Daoy (cell line): Measurements from ENCODE around the gene AP2M1. TPM values are rescaled to one million over a fixed set of nuclear protein-coding genes. Genes with fewer than 3 reads are reported as not detected.

Source experiments
- DNase-seq: peaks from one replicate; pipeline ENCODE4 v3.0.0-alpha.2; 2015; ENCODE audit warnings: low read depth
- total RNA-seq: library from RNA; depleted of rRNA; stranded (reverse); fragments of >200 nt; shearing (Covaris generic); gene quantifications from 2 replicates; pipeline ENCODE4 v1.2.3, GENCODE V29; 2014; rRNA removed

The AP2M1 gene
- total RNA-seq, 1 experiment from 2014 or later, result 510 TPM

DNA sequence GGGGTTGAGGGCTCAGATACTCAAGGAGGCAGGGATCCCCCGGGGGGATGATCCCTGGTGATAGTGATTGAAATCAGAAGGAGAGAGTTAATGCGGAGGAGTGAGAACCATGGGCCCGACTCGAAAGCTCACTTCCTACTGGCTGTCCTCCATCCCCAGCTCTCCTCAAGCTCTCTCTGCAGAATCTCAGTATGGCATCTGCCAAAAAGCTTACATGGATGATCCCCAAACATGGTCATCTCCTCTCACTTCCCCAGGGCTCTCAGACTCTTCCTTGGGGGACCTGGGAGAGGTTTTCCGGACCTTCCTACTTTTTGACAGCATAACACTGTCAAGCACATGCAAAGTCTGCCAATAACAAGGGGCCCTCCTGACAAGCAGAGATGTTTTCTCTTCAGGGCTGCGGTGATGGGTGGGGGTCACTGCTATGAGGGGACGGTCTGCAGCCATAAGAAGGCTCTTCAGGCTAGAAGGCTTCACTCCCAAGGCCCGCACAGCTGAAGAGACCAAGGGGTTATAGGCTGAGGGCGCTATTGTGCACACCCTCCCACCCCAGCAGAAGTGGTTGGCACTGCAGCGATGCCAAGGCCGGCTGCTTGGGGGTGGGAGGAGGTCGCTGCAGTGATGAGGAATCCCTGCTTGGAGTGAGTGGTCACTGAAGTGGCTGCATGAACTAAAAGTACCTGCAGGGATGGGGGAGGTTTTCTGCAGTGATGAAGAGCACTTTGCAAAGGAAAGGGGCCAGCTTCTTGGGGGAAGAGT is 53.9 kb downstream of the AP2M1 start:
- no peak for DNase-seq

DNA sequence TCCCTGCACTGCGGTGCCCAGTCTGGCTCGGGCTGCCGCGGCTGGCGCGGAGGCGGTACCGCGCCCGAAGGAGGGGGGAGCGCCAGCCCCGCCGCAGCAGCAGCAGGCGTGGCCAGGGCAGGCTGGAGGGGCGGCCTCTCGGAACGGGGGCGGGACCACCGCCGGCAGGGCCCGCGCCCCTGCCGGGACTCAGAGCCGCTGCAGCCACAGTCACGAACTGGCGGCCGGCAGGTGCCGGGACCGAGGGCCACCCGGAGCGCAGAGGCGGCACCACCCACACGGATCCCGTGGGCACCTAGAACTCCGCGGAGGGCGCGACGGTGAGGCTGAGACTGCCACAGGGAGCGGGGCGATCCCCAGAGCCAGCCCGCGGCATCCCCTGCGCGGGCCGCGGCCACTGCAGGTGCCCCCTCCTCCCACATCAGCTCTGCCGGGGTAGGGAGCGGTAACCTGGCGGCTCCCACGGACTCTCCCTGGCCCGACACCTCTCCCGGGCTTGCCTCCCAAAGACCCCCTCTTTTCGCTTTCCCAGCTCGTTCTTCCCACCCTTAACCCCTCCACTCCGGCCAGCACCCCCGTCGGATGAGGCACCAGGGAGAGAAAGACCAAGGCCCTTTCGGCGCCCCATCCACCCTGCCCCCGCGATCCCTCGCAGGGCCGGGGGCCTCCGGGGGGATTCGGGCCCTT is 54.9 kb downstream of the AP2M1 start, which contains the start of gene VWA5B2:
VWA5B2 (plus strand) TSS at position 192 of the 687 bp plus-strand sequence. CDS start 944 bp downstream, outside the sequence.
- DNase-seq, result peak; percentile 83

DNA sequence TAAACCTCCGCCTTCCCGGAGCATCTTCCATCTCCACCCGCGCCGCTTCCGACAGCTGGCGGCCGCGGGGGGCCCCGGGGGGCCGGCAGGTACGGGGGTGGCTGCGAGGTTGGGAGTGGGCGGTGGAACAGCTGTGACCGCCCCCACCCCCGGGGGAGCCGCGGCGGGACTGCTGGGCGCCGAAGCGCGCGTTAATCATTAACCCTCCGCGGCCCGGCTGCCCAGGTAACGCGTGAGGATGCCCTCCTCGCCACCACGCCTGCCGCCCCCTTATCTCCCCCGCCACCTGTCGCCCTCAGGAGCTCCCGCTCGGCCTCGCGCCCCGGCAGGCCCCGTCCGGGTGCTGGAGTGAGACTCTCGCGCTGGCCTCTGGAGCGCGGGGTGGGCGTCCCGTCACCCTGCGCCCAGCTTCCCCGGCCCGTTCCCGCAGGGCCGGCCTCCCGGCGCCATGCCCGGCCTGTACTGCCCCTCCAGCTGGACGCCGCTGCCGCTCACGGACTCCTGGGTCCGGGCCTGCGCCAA is 55.5 kb downstream of the AP2M1 start:
- no peak for DNase-seq

DNA sequence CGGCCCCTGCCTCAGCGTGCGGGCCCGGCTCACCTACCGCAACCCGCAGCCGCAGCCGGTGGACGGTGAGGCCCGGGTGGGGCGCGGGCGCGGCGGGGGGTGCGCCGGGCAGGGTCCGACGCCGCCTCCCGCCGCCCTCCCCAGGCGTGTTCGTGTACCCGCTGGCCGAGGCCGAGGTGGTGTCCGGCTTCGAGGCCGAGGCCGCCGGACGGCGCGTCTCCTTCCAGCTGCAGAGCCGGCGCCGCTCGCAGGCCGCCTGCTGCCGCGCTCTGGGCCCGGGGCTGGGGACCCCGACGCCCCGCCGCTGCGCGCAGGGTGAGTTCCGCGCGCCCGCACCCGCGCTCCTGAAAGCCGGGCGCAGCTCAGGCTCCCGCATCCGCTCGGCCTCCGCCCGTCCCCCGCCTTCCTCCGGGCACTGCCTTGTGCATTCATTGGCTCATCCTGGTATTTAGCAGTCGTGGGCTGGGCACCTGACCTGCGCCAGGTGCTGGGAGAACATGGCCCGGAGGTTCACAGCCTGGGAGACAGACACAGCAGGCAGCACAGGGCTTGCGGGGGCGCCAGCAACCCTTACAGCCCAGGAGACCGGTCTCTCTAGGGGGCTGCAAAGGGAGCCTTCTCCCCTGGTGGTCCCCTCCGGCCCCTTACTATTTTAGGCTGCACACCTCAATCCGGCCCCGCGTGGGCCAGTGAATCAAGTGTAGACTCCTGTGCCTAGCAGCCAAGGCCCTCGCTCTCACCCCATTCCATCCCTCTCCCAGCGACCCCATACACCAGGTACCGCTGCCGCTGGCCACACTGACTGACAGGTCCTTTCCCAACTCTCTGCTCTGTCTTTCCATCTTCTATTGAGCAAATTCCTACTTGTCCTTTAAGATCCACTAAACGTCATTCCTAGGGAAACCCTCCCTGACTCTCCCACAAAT is 56.2 kb downstream of the AP2M1 start:
- DNase-seq, result no peak

DNA sequence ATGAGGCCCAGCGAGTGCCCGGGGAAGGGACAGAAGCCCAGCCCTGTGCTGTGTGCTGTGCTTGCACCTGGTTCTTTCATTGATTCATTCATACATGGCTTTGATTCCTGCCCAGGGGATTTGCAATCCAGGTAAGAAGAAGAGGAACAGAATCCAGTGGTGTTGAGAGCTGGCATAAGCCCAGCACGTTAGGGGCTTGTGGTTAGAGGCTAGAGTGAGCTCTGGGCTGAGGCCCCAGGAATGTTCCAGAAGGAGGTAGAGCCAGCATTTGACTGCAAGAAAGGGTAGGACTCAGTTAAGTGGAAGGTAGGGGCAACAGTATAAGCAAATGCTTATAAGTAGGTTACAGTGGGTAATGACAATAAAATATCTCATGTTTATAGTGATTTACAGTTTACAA is 57.0 kb downstream of the AP2M1 start:
- no peak for DNase-seq

DNA sequence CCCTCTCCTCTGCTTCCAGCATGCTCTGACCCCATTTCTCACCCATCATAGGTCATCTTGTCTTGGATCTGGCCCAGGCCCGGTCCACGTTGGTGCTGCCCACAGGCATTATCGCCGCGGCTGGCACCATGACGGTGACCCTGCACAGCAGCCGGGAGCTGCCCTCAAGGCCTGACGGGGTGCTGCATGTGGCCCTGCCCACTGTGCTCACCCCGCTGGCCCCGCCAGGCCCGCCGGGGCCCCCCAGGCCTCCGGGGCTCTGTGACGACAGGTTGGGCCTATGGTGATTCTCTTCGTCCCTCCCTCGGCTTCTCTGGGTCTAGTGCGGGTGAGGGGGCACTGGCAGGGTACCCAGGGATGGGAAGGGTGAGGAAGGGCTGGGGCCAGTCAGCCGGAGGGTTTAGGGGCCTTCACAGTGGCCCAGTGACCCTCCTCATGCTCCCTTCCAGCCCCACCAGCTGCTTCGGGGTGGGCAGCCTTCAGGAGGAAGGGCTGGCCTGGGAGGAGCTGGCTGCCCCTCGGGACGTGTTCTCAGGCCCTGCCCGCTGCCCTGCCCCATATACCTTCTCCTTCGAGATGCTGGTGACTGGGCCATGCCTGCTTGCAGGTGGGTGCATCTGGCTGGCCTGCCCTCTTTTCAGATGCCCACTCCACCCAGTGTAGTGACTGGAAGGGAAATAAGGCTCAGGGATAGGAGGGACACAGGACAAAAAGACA is 58.6 kb downstream of the AP2M1 start:
- DNase-seq, result no peak

Other genes with a start within 250 kb of the AP2M1 start
- 10.0 and 28.5 TPM in 2 replicates for gene ABCC5, start 157.0 kb upstream of the AP2M1 start, total RNA-seq
- gene HTR3D, start 143.1 kb upstream of the AP2M1 start, total RNA-seq, result not detected in 2 replicates
- not detected in 2 replicates for gene HTR3C, start 121.8 kb upstream of the AP2M1 start, total RNA-seq
- not detected in 2 replicates for gene HTR3E, start 77.8 kb upstream of the AP2M1 start, total RNA-seq
- gene EIF2B5, start 39.5 kb upstream of the AP2M1 start, total RNA-seq, result 53.5 and 57.9 TPM in 2 replicates
- gene DVL3, start 19.5 kb upstream of the AP2M1 start, total RNA-seq, result 28.1 and 28.3 TPM in 2 replicates
- 26.9 and 28.1 TPM in 2 replicates for gene ABCF3, start 11.3 kb downstream of the AP2M1 start, total RNA-seq
- gene VWA5B2, start 54.7 kb downstream of the AP2M1 start, total RNA-seq, result not detected in 2 replicates
- gene ALG3, start 74.1 kb downstream of the AP2M1 start, total RNA-seq, result 50.8 and 60.0 TPM in 2 replicates
- 15.7 and 21.5 TPM in 2 replicates for gene EEF1AKMT4, start 74.8 kb downstream of the AP2M1 start, total RNA-seq
- gene CAMK2N2, start 86.7 kb downstream of the AP2M1 start, total RNA-seq, result 0.11 and 0.95 TPM in 2 replicates
- gene ECE2, start 101.2 kb downstream of the AP2M1 start, total RNA-seq, result not detected in 2 replicates
- gene PSMD2, start 124.4 kb downstream of the AP2M1 start, total RNA-seq, result 984 and 1,516 TPM in 2 replicates
- 320 and 355 TPM in 2 replicates for gene EIF4G1, start 139.8 kb downstream of the AP2M1 start, total RNA-seq
- gene FAM131A, start 162.7 kb downstream of the AP2M1 start, total RNA-seq, result 23.7 and 28.0 TPM in 2 replicates
- 3.5 and 4.7 TPM in 2 replicates for gene CLCN2, start 186.8 kb downstream of the AP2M1 start, total RNA-seq
- gene POLR2H, start 186.9 kb downstream of the AP2M1 start, total RNA-seq, result 265 and 371 TPM in 2 replicates
- gene THPO, start 203.4 kb downstream of the AP2M1 start, total RNA-seq, result not detected in 2 replicates
- 0.11 and 1.6 TPM in 2 replicates for gene CHRD, start 205.2 kb downstream of the AP2M1 start, total RNA-seq